Loucy (cell line): ENCODE results near the gene LPIN1.
"Not testable (repeated sequence)": the region's sequence is repeated elsewhere in the genome, so short reads cannot be mapped to it uniquely, and the experiment has no call there.

Experiments used
- H2AFZ ChIP-seq: fragments of 200-600 bp; sonication (generic); 2 replicates; pipeline ENCODE4 v1.6.0; 2016; ENCODE audit warnings: antibody characterized with exemption, mild to moderate bottlenecking, low read length, moderate library complexity
- H3F3A ChIP-seq: fragments of 200-600 bp; 2 replicates; pipeline ENCODE4 v1.6.0; 2016; ENCODE audit warnings: antibody characterized with exemption, low read depth, mild to moderate bottlenecking
- H3K27me3 ChIP-seq: fragments of 200-600 bp; sonication (generic); 2 replicates; pipeline ENCODE4 v1.6.1; 2014; ENCODE audit warnings: low read length, mild to moderate bottlenecking; ENCODE audit not compliant: insufficient read depth, poor library complexity, severe bottlenecking
- H3K36me3 ChIP-seq: fragments of 200-600 bp; sonication (generic); 2 replicates; pipeline ENCODE4 v1.6.1; 2016; ENCODE audit warnings: low read length; ENCODE audit not compliant: insufficient read depth
- H3K4me1 ChIP-seq: fragments of 200-600 bp; sonication (generic); 2 replicates; pipeline ENCODE4 v1.5.1; 2014; ENCODE audit warnings: low read length, mild to moderate bottlenecking; ENCODE audit not compliant: insufficient read depth, poor library complexity, severe bottlenecking
- H3K4me2 ChIP-seq: fragments of 200-600 bp; sonication (generic); 2 replicates; pipeline ENCODE4 v1.6.0; 2014; ENCODE audit warnings: antibody characterized with exemption, low read length, low read depth, mild to moderate bottlenecking; ENCODE audit not compliant: poor library complexity, severe bottlenecking
- H3K4me3 ChIP-seq: fragments of 200-600 bp; sonication (generic); 2 replicates; pipeline ENCODE4 v1.5.1; 2014; ENCODE audit warnings: low read length, mild to moderate bottlenecking, mixed read lengths; ENCODE audit not compliant: poor library complexity, severe bottlenecking
- H3K79me2 ChIP-seq: fragments of 200-600 bp; sonication (generic); 2 replicates; pipeline ENCODE4 v1.6.1; 2014; ENCODE audit warnings: low read length; ENCODE audit not compliant: insufficient read depth
- H3K9ac ChIP-seq: fragments of 200-600 bp; sonication (generic); 2 replicates; pipeline ENCODE4 v1.6.0; 2014; ENCODE audit warnings: mild to moderate bottlenecking, low read depth, low read length, moderate library complexity; ENCODE audit not compliant: poor library complexity, severe bottlenecking
- H3K9me2 ChIP-seq: fragments of 200-600 bp; sonication (generic); replicated peaks from 2 replicates; pipeline ENCODE4 v1.6.1; 2016; ENCODE audit warnings: low read depth, low read length, mixed read lengths
- H3K9me3 ChIP-seq: fragments of 200-600 bp; sonication (generic); 2 replicates; pipeline ENCODE4 v1.6.1; 2014; ENCODE audit warnings: mild to moderate bottlenecking, antibody characterized with exemption, low read length, low read depth; ENCODE audit not compliant: insufficient read depth
- H4K20me1 ChIP-seq: fragments of 200-600 bp; sonication (generic); 2 replicates; pipeline ENCODE4 v1.6.0; 2014; ENCODE audit warnings: antibody characterized with exemption, low read length, mild to moderate bottlenecking; ENCODE audit not compliant: insufficient read depth, poor library complexity, severe bottlenecking
- EZH2phosphoT487 ChIP-seq: fragments of 200-600 bp; IDR thresholded peaks from 2 replicates; pipeline ENCODE4 v1.6.1; 2018; ENCODE audit warnings: antibody characterized with exemption, mild to moderate bottlenecking, moderate library complexity, borderline replicate concordance
- TF ChIP-seq, protein P1 (sequence below): fragments of 200-600 bp; sonication (generic); conservative IDR thresholded peaks from 2 replicates; pipeline ENCODE4 v1.5.1; 2014; ENCODE audit warnings: mild to moderate bottlenecking, antibody characterized with exemption, low read length

LPIN1 gene

GRCh38 chr2:11839916-11840315 is 93.5 kb downstream of the LPIN1 start:
- Histone ChIP-seq H3K79me2 (no peaks in the 10 kb centered on the region), H3K4me1 (peaks cover 7% of the 10 kb centered on the region), H3F3A (no peaks in the 10 kb centered on the region), H3K9me2 (no peaks in the 10 kb centered on the region), H3K9ac (no peak overlapping the region), H3K9me3 (no peaks in the 10 kb centered on the region), H3K36me3 (no peaks in the 10 kb centered on the region), H3K27me3 (no peaks in the 10 kb centered on the region), H3K4me3 (no peak overlapping the region), H4K20me1 (no peaks in the 10 kb centered on the region), H2AFZ (no peak overlapping the region), H3K4me2 (no peak overlapping the region)
- no peak for TF ChIP-seq EZH2phosphoT487
- TF ChIP-seq, protein P1, sequence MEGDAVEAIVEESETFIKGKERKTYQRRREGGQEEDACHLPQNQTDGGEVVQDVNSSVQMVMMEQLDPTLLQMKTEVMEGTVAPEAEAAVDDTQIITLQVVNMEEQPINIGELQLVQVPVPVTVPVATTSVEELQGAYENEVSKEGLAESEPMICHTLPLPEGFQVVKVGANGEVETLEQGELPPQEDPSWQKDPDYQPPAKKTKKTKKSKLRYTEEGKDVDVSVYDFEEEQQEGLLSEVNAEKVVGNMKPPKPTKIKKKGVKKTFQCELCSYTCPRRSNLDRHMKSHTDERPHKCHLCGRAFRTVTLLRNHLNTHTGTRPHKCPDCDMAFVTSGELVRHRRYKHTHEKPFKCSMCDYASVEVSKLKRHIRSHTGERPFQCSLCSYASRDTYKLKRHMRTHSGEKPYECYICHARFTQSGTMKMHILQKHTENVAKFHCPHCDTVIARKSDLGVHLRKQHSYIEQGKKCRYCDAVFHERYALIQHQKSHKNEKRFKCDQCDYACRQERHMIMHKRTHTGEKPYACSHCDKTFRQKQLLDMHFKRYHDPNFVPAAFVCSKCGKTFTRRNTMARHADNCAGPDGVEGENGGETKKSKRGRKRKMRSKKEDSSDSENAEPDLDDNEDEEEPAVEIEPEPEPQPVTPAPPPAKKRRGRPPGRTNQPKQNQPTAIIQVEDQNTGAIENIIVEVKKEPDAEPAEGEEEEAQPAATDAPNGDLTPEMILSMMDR: no peak

- no peaks in the 10 kb centered on the region for H3K36me3 ChIP-seq
- H3K4me2 ChIP-seq: no peak overlapping the region
- peaks cover under 1% of the 10 kb centered on the region; the same call in 1 of the 2 replicates for H3K9me3 ChIP-seq
- no peaks in the 10 kb centered on the region for H3K79me2 ChIP-seq
- H2AFZ ChIP-seq: no peak overlapping the region
- H3K4me3 ChIP-seq: no peak overlapping the region
- no peaks in the 10 kb centered on the region for H3K4me1 ChIP-seq
- H3F3A ChIP-seq: no peaks in the 10 kb centered on the region
- no peaks in the 10 kb centered on the region for H3K9me2 ChIP-seq
- TF ChIP-seq, protein P1: no peak
- TF ChIP-seq EZH2phosphoT487: no peak
- H3K27me3 ChIP-seq: no peaks in the 10 kb centered on the region
- H4K20me1 ChIP-seq: no peaks in the 10 kb centered on the region
- no peak overlapping the region for H3K9ac ChIP-seq
These were observed 95.9 kb downstream of the LPIN1 start for GRCh38 chr2:11842336-11842735.

- not testable (repeated sequence) for H3K9me2 ChIP-seq, H3K9ac ChIP-seq, H3F3A ChIP-seq, H3K4me1 ChIP-seq, H3K4me2 ChIP-seq, H2AFZ ChIP-seq, H4K20me1 ChIP-seq, H3K79me2 ChIP-seq, H3K27me3 ChIP-seq, H3K9me3 ChIP-seq, H3K36me3 ChIP-seq, H3K4me3 ChIP-seq
These were observed 98.4 kb downstream of the LPIN1 start for GRCh38 chr2:11844798-11845197.

GRCh38 chr2:11847935-11848334 is 101.5 kb downstream of the LPIN1 start:
- H3K9me2 ChIP-seq, H3K4me3 ChIP-seq, H3F3A ChIP-seq, H3K9ac ChIP-seq, H3K9me3 ChIP-seq, H2AFZ ChIP-seq, H3K4me2 ChIP-seq, H3K79me2 ChIP-seq, H4K20me1 ChIP-seq, H3K36me3 ChIP-seq, H3K4me1 ChIP-seq, H3K27me3 ChIP-seq: not testable (repeated sequence)
